ENCODE measurements around the gene PHEX.

The PHEX gene

GRCh38 chrX:22171287-22172060, 139.3 kb downstream of the PHEX start:
- H3K4me3 Mint-ChIP-seq = no peak overlapping the region
- H3K4me1 Mint-ChIP-seq (ENCODE audit: low read depth) = no peaks in the 10 kb centered on the region
- H3K27me3 Mint-ChIP-seq = peaks cover 60% of the 10 kb centered on the region
- DNase-seq = no peak
- H3K9me3 Mint-ChIP-seq = no peaks in the 10 kb centered on the region
- H3K36me3 Mint-ChIP-seq (ENCODE audit: low read depth) = no peaks in the 10 kb centered on the region
- H3K27ac Mint-ChIP-seq = no peak overlapping the region

- Mint-ChIP-seq H3K36me3 (ENCODE audit: low read depth) (no peaks in the 10 kb centered on the region), H3K4me1 (ENCODE audit: low read depth) (no peaks in the 10 kb centered on the region), H3K27ac (no peak overlapping the region), H3K9me3 (no peaks in the 10 kb centered on the region), H3K27me3 (peaks cover 48% of the 10 kb centered on the region), H3K4me3 (no peak overlapping the region)
- no peak for DNase-seq
These were observed 141.8 kb downstream of the PHEX start for GRCh38 chrX:22173966-22174365.

- DNase-seq = no peak
- Mint-ChIP-seq H3K9me3 (no peaks in the 10 kb centered on the region), H3K4me1 (ENCODE audit: low read depth) (no peaks in the 10 kb centered on the region), H3K27ac (no peak overlapping the region), H3K27me3 (peaks cover 32% of the 10 kb centered on the region), H3K36me3 (ENCODE audit: low read depth) (no peaks in the 10 kb centered on the region), H3K4me3 (no peak overlapping the region)
These were observed 145.9 kb downstream of the PHEX start for GRCh38 chrX:22177950-22178515.

- H3K36me3 Mint-ChIP-seq (ENCODE audit: low read depth) = no peaks in the 10 kb centered on the region
These were observed 152.0 kb downstream of the PHEX start for GRCh38 chrX:22184096-22184495.

GRCh38 chrX:22186165-22186564, 154.0 kb downstream of the PHEX start:
- DNase-seq = no peak
- no peak overlapping the region for H3K27ac Mint-ChIP-seq
- no peaks in the 10 kb centered on the region for H3K36me3 Mint-ChIP-seq (ENCODE audit: low read depth)
- H3K4me1 Mint-ChIP-seq (ENCODE audit: low read depth) = peaks cover 3% of the 10 kb centered on the region
- H3K27me3 Mint-ChIP-seq = peaks cover 28% of the 10 kb centered on the region
- no peak overlapping the region for H3K4me3 Mint-ChIP-seq
- no peaks in the 10 kb centered on the region for H3K9me3 Mint-ChIP-seq

More at GRCh38 chrX:22184096-22184495, 152.0 kb downstream of the PHEX start:
- H3K27ac Mint-ChIP-seq = no peak overlapping the region
- peaks cover 33% of the 10 kb centered on the region for H3K27me3 Mint-ChIP-seq
- peaks cover 3% of the 10 kb centered on the region for H3K4me1 Mint-ChIP-seq (ENCODE audit: low read depth)
- no peak for DNase-seq
- no peaks in the 10 kb centered on the region for H3K9me3 Mint-ChIP-seq
- H3K4me3 Mint-ChIP-seq = no peak overlapping the region

- H3K27ac Mint-ChIP-seq = no peak overlapping the region
- H3K9me3 Mint-ChIP-seq = no peaks in the 10 kb centered on the region
- H3K4me3 Mint-ChIP-seq = no peak overlapping the region
- H3K4me1 Mint-ChIP-seq (ENCODE audit: low read depth) = peaks cover 9% of the 10 kb centered on the region
- peak; percentile 70 for DNase-seq
- H3K36me3 Mint-ChIP-seq (ENCODE audit: low read depth) = no peaks in the 10 kb centered on the region
- H3K27me3 Mint-ChIP-seq = peaks cover 38% of the 10 kb centered on the region
These were observed 160.4 kb downstream of the PHEX start for GRCh38 chrX:22192419-22193060.

- H3K4me3 Mint-ChIP-seq = no peak overlapping the region
- H3K36me3 Mint-ChIP-seq (ENCODE audit: low read depth) = no peaks in the 10 kb centered on the region
- peaks cover 43% of the 10 kb centered on the region for H3K27me3 Mint-ChIP-seq
- DNase-seq = no peak
- H3K9me3 Mint-ChIP-seq = no peaks in the 10 kb centered on the region
- peaks cover 9% of the 10 kb centered on the region for H3K4me1 Mint-ChIP-seq (ENCODE audit: low read depth)
- H3K27ac Mint-ChIP-seq = no peak overlapping the region
These were observed 161.9 kb downstream of the PHEX start for GRCh38 chrX:22193851-22194659.

GRCh38 chrX:22194660-22194945, 162.5 kb downstream of the PHEX start:
- peaks cover 47% of the 10 kb centered on the region for H3K27me3 Mint-ChIP-seq
- H3K36me3 Mint-ChIP-seq (ENCODE audit: low read depth) = no peaks in the 10 kb centered on the region
- no peak overlapping the region for H3K4me3 Mint-ChIP-seq
- DNase-seq = no peak
- H3K27ac Mint-ChIP-seq = no peak overlapping the region
- peaks cover 9% of the 10 kb centered on the region for H3K4me1 Mint-ChIP-seq (ENCODE audit: low read depth)
- H3K9me3 Mint-ChIP-seq = no peaks in the 10 kb centered on the region

- no peak for DNase-seq
- Mint-ChIP-seq H3K4me1 (ENCODE audit: low read depth) (peaks cover 9% of the 10 kb centered on the region), H3K36me3 (ENCODE audit: low read depth) (no peaks in the 10 kb centered on the region), H3K9me3 (no peaks in the 10 kb centered on the region), H3K4me3 (no peak overlapping the region), H3K27me3 (peaks cover 51% of the 10 kb centered on the region), H3K27ac (no peak overlapping the region)
These were observed 164.0 kb downstream of the PHEX start for GRCh38 chrX:22196149-22196548.

GRCh38 chrX:22202251-22202650, 170.1 kb downstream of the PHEX start:
- Mint-ChIP-seq H3K9me3 (no peaks in the 10 kb centered on the region), H3K27me3 (peaks cover 56% of the 10 kb centered on the region), H3K27ac (no peak overlapping the region), H3K36me3 (ENCODE audit: low read depth) (no peaks in the 10 kb centered on the region), H3K4me1 (ENCODE audit: low read depth) (no peaks in the 10 kb centered on the region), H3K4me3 (no peak overlapping the region)
- no peak for DNase-seq

- peaks cover 53% of the 10 kb centered on the region for H3K27me3 Mint-ChIP-seq
These were observed 171.1 kb downstream of the PHEX start for GRCh38 chrX:22203186-22203585.

GRCh38 chrX:22206781-22207180, 174.7 kb downstream of the PHEX start:
- no peak for DNase-seq
- Mint-ChIP-seq H3K27me3 (peaks cover 45% of the 10 kb centered on the region), H3K9me3 (no peaks in the 10 kb centered on the region), H3K36me3 (ENCODE audit: low read depth) (no peaks in the 10 kb centered on the region), H3K4me3 (no peak overlapping the region), H3K27ac (no peak overlapping the region), H3K4me1 (ENCODE audit: low read depth) (no peaks in the 10 kb centered on the region)

More at GRCh38 chrX:22203186-22203585, 171.1 kb downstream of the PHEX start:
- no peak for DNase-seq
- Mint-ChIP-seq H3K27ac (no peak overlapping the region), H3K4me1 (ENCODE audit: low read depth) (no peaks in the 10 kb centered on the region), H3K4me3 (no peak overlapping the region), H3K9me3 (no peaks in the 10 kb centered on the region), H3K36me3 (ENCODE audit: low read depth) (no peaks in the 10 kb centered on the region)

GRCh38 chrX:22220941-22221340, 188.8 kb downstream of the PHEX start:
- Mint-ChIP-seq H3K27me3 (peaks cover 42% of the 10 kb centered on the region), H3K4me3 (no peak overlapping the region), H3K9me3 (no peaks in the 10 kb centered on the region), H3K4me1 (ENCODE audit: low read depth) (no peaks in the 10 kb centered on the region), H3K27ac (no peak overlapping the region), H3K36me3 (ENCODE audit: low read depth) (no peaks in the 10 kb centered on the region)
- DNase-seq = no peak

GRCh38 chrX:22234380-22234779, 202.3 kb downstream of the PHEX start:
- no peak overlapping the region for H3K4me3 Mint-ChIP-seq
- H3K27ac Mint-ChIP-seq = no peak overlapping the region
- H3K4me1 Mint-ChIP-seq (ENCODE audit: low read depth) = no peaks in the 10 kb centered on the region
- no peaks in the 10 kb centered on the region for H3K36me3 Mint-ChIP-seq (ENCODE audit: low read depth)
- H3K9me3 Mint-ChIP-seq = no peaks in the 10 kb centered on the region
- H3K27me3 Mint-ChIP-seq = peaks cover 49% of the 10 kb centered on the region
- no peak for DNase-seq

Data from activated T-cell treated with anti-CD3 and anti-CD28 coated beads, Interleukin-2, amount 50 U/mL, for 24 hours (primary cell).